HG02970 (cell line): ENCODE results near the gene DAAM2.

Experiments
- ATAC-seq: cut with Tn5 transposase; IDR thresholded peaks from one replicate; pipeline ENCODE4 v1.9.1; 2021; ENCODE audit warnings: mild to moderate bottlenecking, moderate library complexity, moderate number of reproducible peaks; ENCODE audit not compliant: unreplicated experiment, low FRiP score

The DAAM2 gene

GRCh38 chr6:39881851-39882530, 89.8 kb downstream of the DAAM2 start:
- ATAC-seq, result no peak

- no peak for ATAC-seq
These were observed 90.3 kb downstream of the DAAM2 start for GRCh38 chr6:39882531-39882899.

- no peak for ATAC-seq
These were observed 92.5 kb downstream of the DAAM2 start for GRCh38 chr6:39884696-39885095.

GRCh38 chr6:39885691-39886090, 93.5 kb downstream of the DAAM2 start:
- ATAC-seq, result no peak

- ATAC-seq, result no peak
These were observed 94.7 kb downstream of the DAAM2 start for GRCh38 chr6:39886871-39887270.

- ATAC-seq, result no peak
These were observed 95.7 kb downstream of the DAAM2 start for GRCh38 chr6:39887692-39888450.

- ATAC-seq, result no peak
These were observed 97.1 kb downstream of the DAAM2 start for GRCh38 chr6:39889229-39889628.

- ATAC-seq, result no peak
These were observed 99.2 kb downstream of the DAAM2 start for GRCh38 chr6:39891353-39891752.

- no peak for ATAC-seq
These were observed 99.8 kb downstream of the DAAM2 start for GRCh38 chr6:39891976-39892375.

GRCh38 chr6:39892490-39893129, 100.4 kb downstream of the DAAM2 start:
- no peak for ATAC-seq

- ATAC-seq, result no peak
These were observed 101.1 kb downstream of the DAAM2 start for GRCh38 chr6:39893286-39893685.

GRCh38 chr6:39896701-39897100, 104.5 kb downstream of the DAAM2 start:
- no peak for ATAC-seq

- no peak for ATAC-seq
These were observed 105.5 kb downstream of the DAAM2 start for GRCh38 chr6:39897698-39898097.

- ATAC-seq, result no peak
These were observed 106.4 kb downstream of the DAAM2 start for GRCh38 chr6:39898625-39899024.

GRCh38 chr6:39899554-39900295, 107.5 kb downstream of the DAAM2 start:
- no peak for ATAC-seq

- no peak for ATAC-seq
These were observed 109.0 kb downstream of the DAAM2 start for GRCh38 chr6:39901116-39901655.

- no peak for ATAC-seq
These were observed 109.5 kb downstream of the DAAM2 start for GRCh38 chr6:39901670-39902069.

- ATAC-seq, result no peak
These were observed 110.0 kb downstream of the DAAM2 start for GRCh38 chr6:39902136-39902535.

GRCh38 chr6:39902786-39903465, 110.8 kb downstream of the DAAM2 start:
- no peak for ATAC-seq

- no peak for ATAC-seq
These were observed 111.5 kb downstream of the DAAM2 start for GRCh38 chr6:39903656-39904055.
